Stimulated activated CD4-positive, alpha-beta T cell treated with anti-CD3 and anti-CD28 coated beads, Interleukin-15, amount 100 ng/mL, for 48 hours (primary cell): ENCODE measurements around the gene BCHE.

ENCODE experiments used
- DNase-seq, 2 donors: peaks; one replicate each; pipeline ENCODE4 v3.0.0-alpha.2; 2020; ENCODE audit warnings: low read depth in 2 of 2

Gene BCHE

DNA sequence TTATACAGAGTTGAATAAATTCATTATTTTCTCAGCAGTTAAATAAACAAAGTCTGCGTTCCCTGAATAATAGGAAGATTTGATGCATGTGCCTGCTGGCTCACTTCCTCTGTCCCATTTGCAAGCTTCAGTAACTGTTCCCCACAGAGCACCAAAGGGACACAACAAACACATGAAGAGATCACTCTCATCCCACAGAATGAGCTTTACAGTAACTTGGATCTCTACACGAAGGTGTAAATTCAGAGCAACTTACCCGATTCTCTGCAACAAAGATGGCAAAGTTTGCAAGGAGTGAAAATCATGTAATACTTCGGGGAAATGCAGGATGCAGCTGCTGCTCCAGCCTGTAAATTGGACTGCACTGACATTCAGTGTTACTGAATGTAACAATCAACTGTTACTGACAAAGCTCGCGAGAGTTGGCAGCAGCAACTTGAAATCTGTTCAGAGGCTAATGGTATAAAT lies at the start of gene BCHE:
TSS of gene BCHE (minus strand) at position 366 of the 468 bp plus-strand sequence. CDS start 6,390 bp downstream, outside the sequence.
- DNase-seq: no peak

GRCh38 chr3:165885558-165886270 lies 48.5 kb upstream of the BCHE start:
- no peak for DNase-seq

DNA sequence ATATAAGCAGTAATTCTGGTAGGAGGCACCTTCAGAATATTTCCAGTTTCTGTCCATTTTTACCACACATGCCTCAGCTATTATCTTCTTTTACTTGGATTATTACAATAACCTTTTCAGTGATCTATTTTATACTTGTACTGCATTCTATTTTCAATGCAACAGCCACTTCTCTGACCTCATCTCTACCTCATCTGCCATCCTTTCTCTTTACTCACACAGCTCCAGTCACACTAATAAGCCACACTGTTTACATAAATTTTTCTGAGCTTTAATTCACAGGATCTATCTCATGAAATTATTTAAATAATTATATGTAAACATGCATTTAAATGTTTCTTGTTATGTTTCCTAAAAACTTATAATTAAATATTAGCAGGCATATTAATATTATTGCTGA lies 47.3 kb upstream of the BCHE start:
- no peak for DNase-seq

DNA sequence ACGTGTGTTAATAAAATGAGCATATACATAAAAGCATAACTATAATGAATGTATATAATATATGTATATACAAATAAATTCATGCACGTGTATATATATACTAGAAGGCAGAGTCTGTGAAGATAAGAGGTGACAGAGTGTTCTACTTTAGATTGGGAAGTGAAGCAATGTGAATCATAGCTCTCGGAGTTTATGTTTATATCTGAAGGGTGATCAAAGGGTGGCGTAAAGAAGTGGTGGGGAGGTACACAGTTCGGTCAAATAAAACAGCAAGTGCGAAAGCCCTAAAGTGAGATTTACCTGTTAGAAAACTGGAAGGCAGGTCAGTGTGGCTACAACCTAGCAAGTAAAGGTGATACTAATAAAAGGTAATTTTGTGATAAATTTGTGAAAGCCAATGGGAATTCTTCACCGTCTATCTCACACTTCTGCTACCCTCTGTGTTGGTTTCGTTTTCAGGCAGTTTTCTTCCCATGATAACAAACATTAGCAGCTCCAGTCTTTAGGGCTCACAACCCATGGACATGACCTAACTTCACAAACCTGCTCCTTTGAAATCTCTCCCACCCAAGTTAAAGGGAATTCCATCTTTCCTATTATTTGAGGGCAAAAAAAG lies 46.7 kb upstream of the BCHE start:
- no peak for DNase-seq

GRCh38 chr3:165883117-165883516 lies 45.9 kb upstream of the BCHE start:
- no peak for DNase-seq

DNA sequence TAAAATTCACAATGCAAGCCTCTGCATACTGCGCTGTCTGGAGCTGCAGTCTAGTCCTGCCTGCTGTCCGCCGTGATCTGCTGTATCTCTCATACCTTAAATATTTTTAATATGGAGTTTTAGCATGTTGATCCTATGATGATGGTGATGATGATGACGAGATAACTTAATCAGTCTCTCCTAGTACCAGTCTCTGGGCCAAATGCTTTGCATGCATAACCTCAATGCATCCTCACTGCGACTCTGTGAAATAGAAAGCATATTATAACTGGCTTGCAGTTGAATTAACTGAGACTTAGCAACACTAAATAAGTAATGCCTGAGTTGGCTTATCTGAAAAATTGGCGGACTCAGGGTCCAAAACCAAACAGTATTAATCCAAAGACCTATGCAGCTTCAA lies 38.4 kb upstream of the BCHE start:
- DNase-seq: no peak

DNA sequence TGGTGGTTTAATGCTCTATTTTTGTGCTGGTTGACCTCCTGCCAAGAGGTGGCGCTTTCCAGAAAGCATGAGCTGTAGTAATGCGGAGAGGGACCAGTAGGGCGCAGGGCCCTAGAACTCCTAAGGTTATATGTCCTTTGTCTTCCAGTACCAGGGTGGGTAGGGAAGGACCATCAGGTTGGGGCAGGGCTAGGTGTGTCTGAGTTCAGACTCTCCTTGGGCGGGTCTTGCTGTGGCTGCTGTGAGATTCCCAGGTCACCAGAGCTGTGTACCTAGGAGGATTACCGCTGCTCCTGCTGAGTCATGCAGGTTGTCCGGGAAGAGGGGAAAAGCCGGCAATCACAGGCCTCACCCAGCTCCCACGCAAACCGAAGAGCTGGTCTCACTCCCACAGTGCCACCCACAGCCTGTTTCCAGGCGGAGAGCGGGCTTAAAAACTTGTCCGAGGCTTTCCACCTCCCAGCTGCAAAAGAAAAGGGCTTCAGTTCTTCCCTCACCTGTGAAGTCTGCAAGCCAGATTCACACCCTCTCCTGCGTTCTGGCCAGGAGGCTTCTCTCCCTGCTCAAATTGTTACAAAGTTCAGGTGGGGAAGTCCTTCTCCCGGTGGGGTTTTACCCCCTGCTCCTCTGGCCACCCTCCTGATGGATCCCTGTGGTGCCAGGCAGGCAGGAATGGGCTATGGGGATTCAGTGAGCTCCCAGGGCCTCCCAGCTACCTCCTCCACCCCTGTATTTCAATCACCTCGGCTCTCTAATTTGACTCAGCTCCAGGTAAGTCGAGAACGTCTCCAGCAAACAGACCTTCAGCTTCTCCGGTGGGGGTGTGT lies 37.7 kb upstream of the BCHE start:
- no peak for DNase-seq

- DNase-seq: no peak
Measured at GRCh38 chr3:165868088-165868487, 30.9 kb upstream of the BCHE start.

- no peak for DNase-seq
Measured at GRCh38 chr3:165859061-165859460, 21.8 kb upstream of the BCHE start.

GRCh38 chr3:165855581-165855980 lies 18.4 kb upstream of the BCHE start:
- no peak for DNase-seq

DNA sequence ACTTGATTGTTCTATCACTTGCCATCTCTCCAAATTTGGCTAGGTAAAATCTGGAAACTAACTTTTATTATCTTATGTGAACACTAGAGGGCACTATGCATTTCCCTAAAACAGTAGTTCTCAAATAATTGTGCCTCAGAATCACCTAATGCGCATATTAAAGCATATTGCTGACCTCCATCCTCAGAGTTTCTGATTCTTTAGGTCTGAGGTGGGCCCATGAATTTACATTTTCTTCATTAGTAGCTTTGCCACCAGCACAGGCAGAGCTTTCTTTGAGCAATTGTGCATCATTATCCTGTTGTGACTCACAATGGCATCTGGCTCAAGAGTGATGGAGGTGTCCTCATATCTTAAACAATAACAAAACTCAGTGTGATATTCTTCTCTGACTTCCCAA lies 17.5 kb upstream of the BCHE start:
- no peak for DNase-seq

GRCh38 chr3:165852711-165853110 lies 15.5 kb upstream of the BCHE start:
- no peak for DNase-seq

GRCh38 chr3:165852191-165852590 lies 15.0 kb upstream of the BCHE start:
- DNase-seq: no peak

DNA sequence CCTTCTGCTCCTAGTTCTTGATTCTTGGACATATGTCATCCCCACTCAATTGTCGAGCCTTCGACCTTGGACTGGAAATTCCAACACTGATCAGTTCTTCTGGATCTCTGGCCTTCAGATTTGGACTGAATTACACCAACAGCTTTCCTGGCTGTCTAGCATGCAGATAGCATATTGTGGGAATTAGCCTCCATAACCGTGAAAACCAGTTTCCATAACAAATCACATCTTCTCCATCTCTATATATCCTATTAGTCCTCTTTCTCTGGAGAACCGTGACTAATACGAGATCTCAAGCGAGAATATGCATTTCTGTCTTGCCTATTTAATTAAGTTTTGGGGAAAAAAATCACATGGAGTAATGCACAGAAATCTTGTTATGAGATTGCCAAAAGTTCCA lies 8.8 kb upstream of the BCHE start:
- DNase-seq: no peak

- DNase-seq: no peak
Measured at GRCh38 chr3:165839296-165840076, 2.3 kb upstream of the BCHE start.

DNA sequence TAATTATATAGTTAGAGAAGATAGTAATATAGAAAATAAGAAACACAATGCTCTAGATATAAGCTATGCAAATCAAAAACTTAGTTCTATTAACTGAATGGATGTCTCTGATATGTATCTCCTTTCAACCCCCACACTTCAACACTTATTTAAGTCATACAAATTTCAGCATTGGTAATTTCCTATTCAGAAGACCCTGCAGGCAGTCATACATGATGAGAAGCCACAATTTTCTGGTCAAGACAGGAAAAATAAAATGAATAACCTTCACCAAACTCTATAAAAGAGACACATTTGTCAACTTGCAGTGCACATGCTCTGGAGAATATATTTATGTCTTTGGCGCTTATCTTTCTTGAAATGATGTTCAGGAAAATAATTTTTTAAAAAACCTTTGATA lies 578 bp upstream of the BCHE start:
- DNase-seq: no peak

DNA sequence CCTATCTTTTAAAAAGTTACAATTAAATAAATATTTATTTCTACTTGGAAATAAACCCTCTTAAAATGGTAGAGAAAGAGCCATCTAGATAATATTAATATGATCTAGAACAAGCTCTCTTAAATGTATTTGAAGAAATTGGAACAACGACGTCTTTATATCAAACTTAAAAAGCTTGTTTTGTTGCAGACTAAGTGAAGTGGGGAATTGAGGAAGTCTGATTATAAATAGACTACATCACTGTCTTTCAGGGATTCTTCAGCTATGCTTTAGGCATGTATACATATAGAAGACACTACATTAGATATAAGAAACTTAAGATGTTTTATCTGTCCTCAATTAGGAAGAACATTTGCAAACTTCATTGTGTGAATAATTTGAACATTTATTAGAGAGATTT lies 1.8 kb downstream of the BCHE start:
- no peak for DNase-seq

GRCh38 chr3:165830746-165831145 lies 6.5 kb downstream of the BCHE start:
- no peak for DNase-seq

GRCh38 chr3:165827883-165828282 lies 9.3 kb downstream of the BCHE start:
- no peak for DNase-seq

- DNase-seq: no peak
Measured at GRCh38 chr3:165827233-165827632, 10.0 kb downstream of the BCHE start.

GRCh38 chr3:165820671-165821123 lies 16.5 kb downstream of the BCHE start:
- DNase-seq: no peak
